ENCODE data around the gene ARL4D.

Gene ARL4D, protein sequence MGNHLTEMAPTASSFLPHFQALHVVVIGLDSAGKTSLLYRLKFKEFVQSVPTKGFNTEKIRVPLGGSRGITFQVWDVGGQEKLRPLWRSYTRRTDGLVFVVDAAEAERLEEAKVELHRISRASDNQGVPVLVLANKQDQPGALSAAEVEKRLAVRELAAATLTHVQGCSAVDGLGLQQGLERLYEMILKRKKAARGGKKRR

GRCh38 chr17:43398724-43399595 is at the start of gene ARL4D:
ARL4D (plus strand) TSS chr17:43398993; CDS start chr17:43399733, 740 bp downstream.
- Histone ChIP-seq H3K4me3 (ENCODE audit: low read depth, low read length) (peak within 1 kb of the TSS; percentile 79), H3K27ac (peak within 1 kb of the TSS; percentile 34), H3K27me3 (replicated peaks) (no peaks in the 10 kb centered on the region), H3K36me3 (replicated peaks) (no peaks in the 10 kb centered on the region)
- peak; percentile 64 for DNase-seq
- in situ Hi-C loops (cut with HindIII; ENCODE audit: low pct_ligation_motif_present, low sequenced_read_pairs), result no loop called here
- TF ChIP-seq, protein P1, sequence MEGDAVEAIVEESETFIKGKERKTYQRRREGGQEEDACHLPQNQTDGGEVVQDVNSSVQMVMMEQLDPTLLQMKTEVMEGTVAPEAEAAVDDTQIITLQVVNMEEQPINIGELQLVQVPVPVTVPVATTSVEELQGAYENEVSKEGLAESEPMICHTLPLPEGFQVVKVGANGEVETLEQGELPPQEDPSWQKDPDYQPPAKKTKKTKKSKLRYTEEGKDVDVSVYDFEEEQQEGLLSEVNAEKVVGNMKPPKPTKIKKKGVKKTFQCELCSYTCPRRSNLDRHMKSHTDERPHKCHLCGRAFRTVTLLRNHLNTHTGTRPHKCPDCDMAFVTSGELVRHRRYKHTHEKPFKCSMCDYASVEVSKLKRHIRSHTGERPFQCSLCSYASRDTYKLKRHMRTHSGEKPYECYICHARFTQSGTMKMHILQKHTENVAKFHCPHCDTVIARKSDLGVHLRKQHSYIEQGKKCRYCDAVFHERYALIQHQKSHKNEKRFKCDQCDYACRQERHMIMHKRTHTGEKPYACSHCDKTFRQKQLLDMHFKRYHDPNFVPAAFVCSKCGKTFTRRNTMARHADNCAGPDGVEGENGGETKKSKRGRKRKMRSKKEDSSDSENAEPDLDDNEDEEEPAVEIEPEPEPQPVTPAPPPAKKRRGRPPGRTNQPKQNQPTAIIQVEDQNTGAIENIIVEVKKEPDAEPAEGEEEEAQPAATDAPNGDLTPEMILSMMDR (IDR thresholded peaks at IDR 0.05; ENCODE audit: low read depth, low read length, missing control alignments), result no peak

GRCh38 chr17:43349142-43349541 is 49.7 kb upstream of the ARL4D start:
- TF ChIP-seq, protein P1 (IDR thresholded peaks at IDR 0.05; ENCODE audit: low read depth, low read length, missing control alignments), result peak; percentile 4
- no peak for DNase-seq
- no peak overlapping the region for H3K4me3 ChIP-seq (ENCODE audit: low read depth, low read length)
- no peak overlapping the region for H3K27ac ChIP-seq
- no peaks in the 10 kb centered on the region for H3K36me3 ChIP-seq (replicated peaks)
- no peaks in the 10 kb centered on the region for H3K27me3 ChIP-seq (replicated peaks)
- in situ Hi-C loops (cut with HindIII; ENCODE audit: low pct_ligation_motif_present, low sequenced_read_pairs), result no loop called here

DNA sequence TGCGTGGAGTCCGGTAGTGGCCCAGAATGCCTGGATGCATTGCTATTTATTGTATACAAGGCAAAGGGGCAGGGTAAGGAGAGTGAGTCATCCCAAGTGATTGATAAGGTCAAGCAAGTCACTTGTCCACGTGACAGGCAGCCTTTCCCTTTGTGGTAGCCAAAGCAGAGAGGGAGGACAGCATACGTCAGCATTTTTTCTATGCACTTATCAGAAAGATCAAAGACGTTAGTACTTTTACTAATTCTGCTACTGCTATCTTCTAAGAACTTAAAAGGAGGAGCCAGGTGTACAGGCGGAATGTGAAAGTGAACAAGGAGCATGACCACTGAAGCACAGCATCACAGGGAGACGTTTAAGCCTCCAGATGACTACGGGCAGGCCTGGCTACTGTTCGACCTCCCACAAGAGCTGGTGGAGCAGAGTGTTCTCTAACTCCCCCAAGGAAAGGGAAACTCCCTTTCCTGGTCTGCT is 47.9 kb upstream of the ARL4D start:
- Histone ChIP-seq H3K27me3 (replicated peaks) (no peaks in the 10 kb centered on the region), H3K4me3 (ENCODE audit: low read depth, low read length) (no peak overlapping the region), H3K27ac (no peak overlapping the region), H3K36me3 (replicated peaks) (no peaks in the 10 kb centered on the region)
- no peak for DNase-seq
- in situ Hi-C loops (cut with HindIII; ENCODE audit: low pct_ligation_motif_present, low sequenced_read_pairs), result no loop called here
- TF ChIP-seq, protein P1 (IDR thresholded peaks at IDR 0.05; ENCODE audit: low read depth, low read length, missing control alignments), result no peak

DNA sequence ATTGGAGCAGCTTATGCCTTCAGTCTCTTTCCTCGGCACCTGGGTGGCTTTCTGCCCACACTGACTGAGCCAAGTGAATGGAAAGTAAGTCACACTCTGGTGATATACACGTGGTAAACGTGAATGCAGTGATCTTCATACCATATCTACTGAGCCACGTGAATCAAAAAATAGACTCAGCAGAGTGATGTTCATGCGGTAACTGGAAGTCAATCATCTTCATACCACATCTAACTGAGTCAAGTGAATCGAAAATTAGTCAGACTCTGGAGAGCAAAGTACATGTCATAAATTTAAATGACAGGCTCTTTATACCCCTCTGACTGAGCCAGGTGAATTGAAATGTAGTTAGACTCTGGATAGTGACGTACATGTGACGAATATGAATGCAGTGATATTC is 47.1 kb upstream of the ARL4D start:
- Histone ChIP-seq H3K27me3 (replicated peaks) (no peaks in the 10 kb centered on the region), H3K4me3 (ENCODE audit: low read depth, low read length) (no peak overlapping the region), H3K36me3 (replicated peaks) (no peaks in the 10 kb centered on the region), H3K27ac (no peak overlapping the region)
- no peak for DNase-seq
- TF ChIP-seq, protein P1 (IDR thresholded peaks at IDR 0.05; ENCODE audit: low read depth, low read length, missing control alignments), result no peak
- in situ Hi-C loops (cut with HindIII; ENCODE audit: low pct_ligation_motif_present, low sequenced_read_pairs), result no loop called here

DNA sequence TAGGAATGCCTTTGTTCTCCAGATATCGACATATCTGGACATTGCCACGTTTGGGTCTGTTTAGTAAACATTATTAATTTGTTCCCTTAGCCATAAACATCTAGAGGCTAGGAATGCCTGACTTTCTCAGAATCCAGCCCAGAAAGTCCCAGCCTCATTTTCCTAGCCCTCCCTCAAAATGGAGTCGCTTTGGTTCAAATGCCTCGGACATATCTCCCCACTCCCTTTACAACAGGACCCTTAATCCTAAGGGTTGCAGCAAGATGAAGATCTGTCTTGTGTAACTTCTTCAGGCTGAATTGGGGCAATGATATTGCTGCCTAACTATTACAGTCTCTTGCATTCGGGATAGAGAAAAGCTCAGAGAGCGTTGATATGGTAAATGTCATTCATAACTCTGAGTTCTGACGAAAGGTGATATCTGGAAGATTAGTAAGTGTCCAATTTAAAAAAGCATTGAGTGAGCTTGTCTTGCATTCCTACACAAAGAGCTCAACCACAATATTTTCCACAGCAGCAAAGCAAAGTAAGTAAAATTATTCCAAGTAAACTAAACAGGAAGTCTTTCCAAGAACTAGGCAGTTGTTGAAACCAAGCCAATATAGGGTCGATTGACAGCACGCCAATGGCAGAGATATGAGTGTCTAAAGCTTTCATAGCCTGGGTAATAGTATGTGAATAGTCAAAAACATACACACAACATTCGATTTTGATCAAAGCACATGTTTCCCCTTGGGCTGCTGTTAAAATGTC is 46.0 kb upstream of the ARL4D start:
- H3K27me3 ChIP-seq (replicated peaks), result no peaks in the 10 kb centered on the region
- no peak overlapping the region for H3K27ac ChIP-seq
- DNase-seq, result no peak
- TF ChIP-seq, protein P1 (IDR thresholded peaks at IDR 0.05; ENCODE audit: low read depth, low read length, missing control alignments), result no peak
- H3K36me3 ChIP-seq (replicated peaks), result no peaks in the 10 kb centered on the region
- in situ Hi-C loops (cut with HindIII; ENCODE audit: low pct_ligation_motif_present, low sequenced_read_pairs), result no loop called here
- no peak overlapping the region for H3K4me3 ChIP-seq (ENCODE audit: low read depth, low read length)
